Ammon's horn (tissue), 1 donor: ENCODE data around the gene TSEN54.
A peak's percentile ranks its signal among the peaks of the same experiment; 100 is the strongest.

Experiments
- DNase-seq: peaks from one replicate; pipeline ENCODE4 v3.0.0-alpha.2; 2016; ENCODE audit warnings: low spot score

Gene TSEN54

DNA sequence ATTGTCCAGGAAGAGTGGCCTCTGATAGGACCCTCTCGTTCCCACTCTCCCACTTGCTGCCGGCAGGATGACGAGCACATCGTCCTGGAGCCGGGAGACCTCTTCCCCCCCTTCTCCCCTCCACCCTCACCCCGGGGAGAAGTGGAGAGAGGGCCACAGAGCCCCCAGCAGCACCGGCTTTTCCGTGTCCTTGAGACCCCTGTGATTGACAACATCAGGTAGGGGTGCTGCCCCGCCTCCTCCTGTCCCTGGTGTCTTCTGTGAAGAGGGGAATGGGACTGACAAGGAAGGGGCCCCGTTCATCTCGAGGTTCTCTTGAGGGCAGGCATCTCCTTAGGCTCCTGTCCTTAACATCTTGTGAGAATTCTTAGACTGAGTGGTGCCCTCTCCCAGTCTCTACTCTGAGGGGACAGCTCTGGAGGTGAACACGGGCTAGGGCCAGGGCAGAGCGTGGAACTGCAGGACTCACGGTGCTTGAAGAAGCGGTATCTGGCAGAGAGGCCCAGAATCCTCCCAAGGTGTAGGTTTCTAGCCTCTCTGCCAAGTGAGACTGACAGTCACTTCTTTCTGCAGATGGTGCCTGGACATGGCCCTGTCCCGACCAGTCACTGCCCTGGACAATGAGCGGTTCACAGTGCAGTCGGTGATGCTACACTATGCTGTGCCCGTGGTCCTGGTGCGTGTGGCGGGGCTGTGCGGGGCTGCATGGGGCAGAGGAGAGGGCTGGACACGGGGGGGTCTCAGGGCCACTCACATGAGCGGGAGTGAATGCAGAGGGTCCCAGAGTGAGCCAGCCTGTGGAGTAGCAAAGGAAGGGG, 27.4 kb upstream of the TSEN54 start:
- no peak for DNase-seq

DNA sequence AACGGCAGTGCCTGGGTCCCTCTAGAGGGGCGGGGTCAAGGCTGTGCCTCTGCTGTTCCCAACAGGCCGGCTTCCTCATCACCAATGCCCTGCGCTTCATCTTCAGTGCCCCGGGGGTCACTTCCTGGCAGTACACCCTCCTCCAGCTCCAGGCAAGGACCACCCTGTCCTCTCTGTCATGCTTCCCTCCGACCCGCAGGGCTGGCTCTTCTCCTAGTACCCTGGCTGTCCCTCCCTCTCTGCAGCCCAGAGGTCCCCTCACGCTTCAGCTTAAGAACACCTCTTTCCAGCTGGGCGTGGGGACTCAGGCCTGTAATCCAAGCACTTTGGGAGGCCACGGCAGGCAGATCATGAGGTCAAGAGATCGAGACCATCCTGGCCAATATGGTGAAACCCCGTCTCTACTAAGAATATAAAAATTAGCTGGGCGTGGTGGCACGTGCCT, 26.8 kb upstream of the TSEN54 start:
- no peak for DNase-seq

GRCh38 chr17:75490173-75490743, 26.1 kb upstream of the TSEN54 start:
- DNase-seq: no peak

DNA sequence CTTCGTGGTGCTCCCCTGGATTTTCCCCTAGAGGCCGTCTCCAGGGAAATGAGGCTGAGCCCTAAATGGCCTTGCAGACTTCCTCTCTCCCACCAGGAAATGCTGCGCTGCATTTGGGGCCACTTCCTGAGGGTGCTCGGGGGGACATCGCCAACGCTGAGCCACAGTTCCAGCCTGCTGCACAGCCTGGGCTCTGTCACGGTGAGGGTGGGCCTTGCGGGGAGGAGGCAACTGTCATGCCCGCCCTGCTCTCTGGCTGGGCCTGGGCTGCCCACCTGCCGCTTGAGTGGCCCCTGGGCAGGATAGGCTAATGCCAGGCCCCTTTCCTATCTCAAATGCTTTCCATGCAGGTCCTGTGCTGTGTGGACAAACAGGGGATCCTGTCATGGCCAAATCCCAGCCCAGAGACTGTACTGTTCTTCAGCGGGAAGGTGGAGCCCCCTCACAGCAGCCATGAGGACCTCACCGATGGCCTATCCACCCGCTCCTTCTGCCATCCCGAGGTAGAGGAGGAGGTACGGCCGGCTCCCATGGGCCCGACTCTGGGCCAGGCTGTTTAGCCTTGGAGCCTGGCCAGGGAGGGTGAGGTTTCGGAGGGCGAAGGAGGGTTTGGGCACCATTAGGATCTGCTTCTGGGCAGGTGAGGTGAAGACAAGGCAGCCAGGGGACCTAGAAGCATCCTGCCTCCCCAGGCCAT, 25.2 kb upstream of the TSEN54 start:
- no peak for DNase-seq

GRCh38 chr17:75491680-75492079, 24.6 kb upstream of the TSEN54 start:
- DNase-seq: no peak

DNA sequence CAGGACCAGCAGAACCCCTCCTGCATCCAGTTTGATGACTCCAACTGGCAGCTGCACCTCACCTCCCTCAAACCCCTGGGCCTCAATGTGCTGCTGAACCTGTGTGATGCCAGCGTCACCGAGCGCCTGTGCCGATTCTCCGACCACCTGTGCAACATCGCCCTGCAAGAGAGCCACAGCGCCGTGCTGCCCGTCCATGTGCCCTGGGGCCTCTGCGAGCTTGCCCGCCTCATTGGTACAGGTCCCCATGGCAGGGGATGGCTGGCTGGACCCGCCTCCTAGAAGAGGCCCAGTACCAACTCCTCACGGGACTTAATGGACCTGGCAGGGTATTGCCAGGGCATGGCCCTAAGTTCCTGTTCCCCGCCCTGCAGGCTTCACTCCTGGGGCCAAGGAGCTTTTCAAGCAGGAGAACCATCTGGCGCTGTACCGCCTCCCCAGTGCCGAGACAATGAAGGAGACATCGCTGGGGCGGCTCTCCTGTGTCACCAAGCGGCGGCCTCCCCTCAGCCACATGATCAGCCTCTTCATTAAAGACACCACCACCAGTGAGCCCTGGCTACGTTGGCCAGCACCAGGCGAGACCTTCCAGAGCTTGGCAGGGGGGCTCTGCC, 23.7 kb upstream of the TSEN54 start:
- DNase-seq: no peak

- DNase-seq: no peak
Observed at GRCh38 chr17:75493476-75494129, 22.7 kb upstream of the TSEN54 start.

DNA sequence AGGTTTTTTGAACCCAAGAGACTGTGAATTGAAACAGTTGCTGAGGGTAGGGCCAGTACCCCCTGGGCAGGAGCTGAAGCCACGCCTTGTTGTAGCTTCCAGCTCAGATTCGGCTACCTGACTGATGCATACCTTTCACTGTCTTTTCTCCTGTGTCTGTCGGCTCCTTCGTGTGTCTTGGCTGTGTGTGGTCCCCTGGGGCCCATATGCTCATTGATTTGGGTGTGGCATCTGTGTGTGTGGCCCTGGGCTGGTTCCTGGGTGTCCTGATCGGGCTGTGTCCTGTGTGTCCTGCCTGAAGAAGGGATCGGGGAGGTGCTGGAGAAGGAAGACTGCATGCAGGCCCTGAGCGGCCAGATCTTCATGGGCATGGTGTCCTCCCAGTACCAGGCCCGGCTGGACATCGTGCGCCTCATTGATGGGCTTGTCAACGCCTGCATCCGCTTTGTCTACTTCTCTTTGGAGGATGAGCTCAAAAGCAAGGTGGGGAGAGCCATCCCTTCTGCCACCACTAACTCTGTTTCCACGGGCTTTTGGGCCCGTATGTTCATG, 21.9 kb upstream of the TSEN54 start:
- no peak for DNase-seq

DNA sequence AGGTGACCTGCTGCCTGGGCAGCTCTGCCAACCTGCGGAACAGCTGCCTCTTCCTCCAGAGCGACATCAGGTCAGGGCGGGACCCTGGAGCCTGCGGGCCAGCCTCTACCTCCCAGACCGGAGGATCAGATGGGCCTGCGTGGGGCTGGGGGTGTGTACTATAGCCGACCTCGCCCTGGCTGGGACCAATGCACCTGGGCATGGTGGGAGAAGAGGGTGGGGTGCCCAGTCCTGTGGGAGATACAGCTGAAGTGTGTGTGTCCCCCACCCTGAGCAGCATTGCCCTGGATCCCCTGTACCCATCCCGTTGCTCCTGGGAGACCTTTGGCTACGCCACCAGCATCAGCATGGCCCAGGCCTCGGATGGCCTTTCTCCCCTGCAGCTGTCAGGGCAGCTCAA, 20.3 kb upstream of the TSEN54 start:
- DNase-seq: no peak

DNA sequence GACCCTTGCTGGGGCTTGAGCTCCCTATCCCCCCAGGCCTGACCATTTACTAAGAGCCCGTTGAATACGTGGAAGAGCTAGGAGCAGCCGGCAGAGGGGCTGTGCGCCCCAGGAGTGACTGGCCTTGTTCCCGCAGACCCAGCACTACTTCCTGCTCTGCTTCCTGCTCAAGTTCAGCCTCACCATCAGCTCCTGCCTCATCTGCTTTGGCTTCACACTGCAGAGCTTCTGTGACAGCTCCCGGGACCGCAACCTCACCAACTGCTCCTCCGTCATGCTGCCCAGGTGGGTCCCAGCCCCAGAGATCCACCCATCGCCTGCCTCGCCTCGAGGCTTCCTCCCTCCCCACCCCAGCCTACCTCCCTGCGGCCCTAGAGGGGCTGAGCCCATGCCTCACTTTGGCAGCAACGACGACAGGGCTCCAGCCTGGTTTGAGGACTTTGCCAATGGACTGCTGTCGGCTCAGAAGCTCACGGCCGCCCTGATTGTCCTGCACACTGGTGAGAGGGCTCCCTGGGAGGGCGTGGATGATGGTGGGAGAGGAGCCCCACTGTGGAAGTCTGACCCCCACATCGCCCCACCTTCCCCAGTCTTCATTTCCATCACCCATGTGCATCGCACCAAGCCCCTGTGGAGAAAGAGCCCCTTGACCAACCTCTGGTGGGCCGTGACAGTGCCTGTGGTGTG, 18.1 kb upstream of the TSEN54 start:
- DNase-seq: no peak

GRCh38 chr17:75498726-75499213, 17.6 kb upstream of the TSEN54 start:
- DNase-seq: no peak

DNA sequence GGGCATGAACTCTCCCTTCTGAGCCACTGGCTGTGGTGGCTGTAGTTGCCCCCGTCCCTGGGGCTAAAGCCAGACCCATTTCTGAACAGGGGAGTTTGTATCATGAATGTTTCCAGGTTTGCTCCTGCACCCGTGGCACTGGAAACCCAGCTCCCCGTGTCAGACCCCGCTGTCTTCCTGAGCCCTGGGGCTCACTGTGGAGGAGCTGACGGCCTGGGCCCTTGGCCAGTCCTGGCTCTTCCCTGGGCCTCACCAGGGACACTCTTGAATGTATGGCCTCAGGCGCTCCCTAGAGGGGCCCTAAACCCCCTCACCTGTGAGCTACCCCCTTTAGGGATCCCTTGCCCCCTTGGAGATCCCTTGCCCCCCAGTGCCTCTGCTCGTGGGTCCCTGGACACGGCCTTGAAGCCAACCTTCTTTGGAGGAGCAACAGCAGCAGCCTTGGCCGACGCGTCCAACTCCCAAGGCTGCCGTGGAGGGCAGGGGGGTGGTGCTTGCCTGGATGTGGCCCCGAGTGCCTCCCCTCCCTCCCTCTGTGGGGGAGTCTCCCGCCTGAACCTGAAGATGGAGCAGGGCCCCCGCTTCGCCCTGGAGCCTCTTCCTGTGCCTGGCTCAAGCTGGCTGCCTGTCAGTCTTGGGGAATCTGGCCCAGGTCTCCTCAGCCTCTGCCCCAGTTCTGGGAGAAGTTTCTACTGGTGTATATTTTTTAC, 16.9 kb upstream of the TSEN54 start:
- DNase-seq: no peak

GRCh38 chr17:75500419-75501216, 15.7 kb upstream of the TSEN54 start:
- no peak for DNase-seq

DNA sequence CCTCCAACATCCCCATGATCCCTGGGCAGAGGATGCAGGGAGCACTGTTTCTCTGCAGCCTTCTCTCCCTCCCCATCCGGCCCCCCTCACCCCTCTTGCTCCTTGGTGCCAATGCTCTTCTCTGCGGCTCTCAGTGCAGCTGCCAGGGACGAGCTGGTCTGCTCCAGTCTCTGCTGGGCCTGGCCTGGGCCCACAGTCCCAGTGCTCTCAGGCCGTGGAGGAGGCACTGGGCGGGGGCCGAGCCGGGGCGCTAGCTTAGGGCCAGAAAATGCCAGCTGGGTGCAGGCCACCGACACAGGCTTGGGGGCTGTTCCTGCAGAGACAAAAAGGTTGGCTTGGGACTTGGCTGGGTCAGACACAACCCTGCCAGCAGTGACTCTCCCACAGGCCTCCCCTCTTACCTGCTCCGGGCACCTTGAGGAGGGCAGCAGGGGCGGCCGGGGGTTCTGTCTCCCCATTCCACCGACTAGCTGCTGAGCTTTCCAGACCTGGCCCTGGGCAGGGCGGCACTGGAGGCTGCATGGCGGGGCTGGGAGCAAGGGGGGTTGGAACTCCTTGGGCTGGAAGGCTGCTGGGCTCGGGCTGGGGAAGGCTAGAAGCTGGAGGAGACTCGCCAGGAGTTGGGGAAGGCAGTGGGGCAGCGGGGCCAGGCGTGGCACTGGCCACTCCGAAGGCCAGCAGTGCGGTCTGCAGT, 14.8 kb upstream of the TSEN54 start:
- peak; percentile 90 for DNase-seq

- DNase-seq: no peak
Observed at GRCh38 chr17:75502072-75502720, 14.1 kb upstream of the TSEN54 start.

GRCh38 chr17:75502721-75503329, 13.5 kb upstream of the TSEN54 start:
- no peak for DNase-seq

- DNase-seq: no peak
Observed at GRCh38 chr17:75503337-75503950, 12.9 kb upstream of the TSEN54 start.

GRCh38 chr17:75503976-75504346, 12.4 kb upstream of the TSEN54 start:
- DNase-seq: no peak
